GM18858 (cell line): ENCODE data around the gene KLRF1.
"Not testable (repeated sequence)": the region's sequence is repeated elsewhere in the genome, so short reads cannot be mapped to it uniquely, and the experiment has no call there.

ENCODE experiments used
- ATAC-seq: cut with Tn5 transposase; IDR thresholded peaks from one replicate; pipeline ENCODE4 v1.9.1; 2021; ENCODE audit not compliant: unreplicated experiment

Gene KLRF1

GRCh38 chr12:9869307-9870161 lies 42.3 kb downstream of the KLRF1 start, which contains the start of gene CLEC2B:
Gene CLEC2B, minus strand, starts transcription at chr12:9869354.
- ATAC-seq = no peak

- ATAC-seq = no peak
Measured at GRCh38 chr12:9870286-9870866, 43.1 kb downstream of the KLRF1 start.

- no peak for ATAC-seq
Measured at GRCh38 chr12:9872162-9872561, 44.9 kb downstream of the KLRF1 start.

- no peak for ATAC-seq
Measured at GRCh38 chr12:9872742-9873141, 45.5 kb downstream of the KLRF1 start.

- ATAC-seq = not testable (repeated sequence)
Measured at GRCh38 chr12:9876120-9876519, 48.8 kb downstream of the KLRF1 start.

GRCh38 chr12:9880532-9881078 lies 53.3 kb downstream of the KLRF1 start:
- ATAC-seq = no peak

- no peak for ATAC-seq
Measured at GRCh38 chr12:9881246-9881645, 54.0 kb downstream of the KLRF1 start, which contains the start of gene KLRF2. Gene KLRF2, plus strand, starts transcription at chr12:9881489. Its CDS starts 107 bp downstream, at chr12:9881596.

GRCh38 chr12:9881988-9882387 lies 54.7 kb downstream of the KLRF1 start:
- ATAC-seq = no peak

GRCh38 chr12:9883175-9883574 lies 55.9 kb downstream of the KLRF1 start:
- no peak for ATAC-seq

GRCh38 chr12:9888665-9889273 lies 61.5 kb downstream of the KLRF1 start:
- ATAC-seq = no peak
